Keratinocyte (primary cell): ENCODE data around the gene NUDT1. TPM values are rescaled to one million over a fixed set of nuclear protein-coding genes. Genes with fewer than 3 reads are reported as not detected.

Source experiments
- DNase-seq: peaks from one replicate; pipeline ENCODE4 v3.0.0-alpha.2; 2011; ENCODE audit warnings: low read depth, missing footprints, low spot score
- FAIRE-seq: peaks from 2 replicates; lab custom pipeline; 2011; peaks lifted over from hg19 to GRCh38; lab: Jason Lieb, UNC
- H2AFZ ChIP-seq: 2 replicates; pipeline ENCODE4 v1.6.0; 2012; ENCODE audit warnings: low read length, control low read depth, inconsistent platforms; ENCODE audit not compliant: control insufficient read depth
- H3K27ac ChIP-seq: 2 replicates; pipeline ENCODE4 v1.5.1; 2011; ENCODE audit warnings: low read length; ENCODE audit not compliant: control insufficient read depth, insufficient read depth
- H3K27me3 ChIP-seq: 3 replicates; pipeline ENCODE4 v1.6.0; 2011; ENCODE audit warnings: low read length; ENCODE audit not compliant: control insufficient read depth, insufficient read depth; ENCODE audit errors: extremely low read depth
- H3K36me3 ChIP-seq, 2 experiments: 2 replicates in 1 of 2; 3 replicates in 1 of 2; pipeline ENCODE4 v1.5.1; 2011; ENCODE audit warnings: low read length in 2 of 2, mild to moderate bottlenecking in 1 of 2; ENCODE audit not compliant: control insufficient read depth in 2 of 2, insufficient read depth in 2 of 2; ENCODE audit errors: extremely low read depth in 1 of 2
- H3K4me1 ChIP-seq: 3 replicates; pipeline ENCODE4 v1.5.1; 2011; ENCODE audit warnings: low read length; ENCODE audit not compliant: control insufficient read depth, insufficient read depth; ENCODE audit errors: extremely low read depth
- H3K4me2 ChIP-seq: 3 replicates; pipeline ENCODE4 v1.6.0; 2011; ENCODE audit warnings: low read depth, low read length; ENCODE audit not compliant: control insufficient read depth, insufficient read depth; ENCODE audit errors: extremely low read depth
- H3K4me3 ChIP-seq, 3 experiments: fragments of 200-600 bp in 1 of 3; sonication (generic) in 1 of 3; 2 replicates in 2 of 3; 3 replicates in 1 of 3; pipeline ENCODE4 v1.5.1; 2011 to 2016; ENCODE audit warnings: low read length in 3 of 3, mild to moderate bottlenecking in 3 of 3, control low read depth in 2 of 3, inconsistent platforms in 1 of 3, low read depth in 1 of 3, mixed read lengths in 1 of 3, mixed run types in 1 of 3, moderate library complexity in 1 of 3; ENCODE audit not compliant: control insufficient read depth in 2 of 3, insufficient read depth in 2 of 3; ENCODE audit errors: extremely low read depth in 1 of 3
- H3K79me2 ChIP-seq: 2 replicates; pipeline ENCODE4 v1.6.0; 2012; ENCODE audit warnings: low read length; ENCODE audit not compliant: control insufficient read depth, insufficient read depth
- H3K9ac ChIP-seq: 3 replicates; pipeline ENCODE4 v1.6.0; 2011; ENCODE audit warnings: low read length; ENCODE audit not compliant: control insufficient read depth, insufficient read depth; ENCODE audit errors: extremely low read depth
- H3K9me1 ChIP-seq: 3 replicates; pipeline ENCODE4 v1.6.0; 2011; ENCODE audit warnings: low read length; ENCODE audit not compliant: control insufficient read depth, insufficient read depth; ENCODE audit errors: extremely low read depth
- H3K9me3 ChIP-seq: 2 replicates; pipeline ENCODE4 v1.5.1; 2012; ENCODE audit warnings: low read depth, low read length; ENCODE audit not compliant: control insufficient read depth
- H4K20me1 ChIP-seq: 3 replicates; pipeline ENCODE4 v1.6.0; 2011; ENCODE audit warnings: low read length; ENCODE audit not compliant: control insufficient read depth, insufficient read depth; ENCODE audit errors: extremely low read depth
- EZH2 ChIP-seq: IDR thresholded peaks from one replicate; pipeline ENCODE4 v1.6.1; 2012; ENCODE audit warnings: inconsistent platforms, mild to moderate bottlenecking, low read length, moderate library complexity
- dilution Hi-C: fragments of 300-500 bp; cut with MboI; formaldehyde crosslinking; loops from one replicate; pipeline ENCODE4 v1.7.0; 2020; ENCODE audit warnings: low sequenced_read_pairs; ENCODE audit not compliant: extremely low pct_ligation_motif_present
- polyA plus RNA-seq, 5 experiments: library from polyadenylated mRNA; depleted of rRNA in 3 of 5; stranded (reverse) in 3 of 5; stranded (forward) in 1 of 5; unstranded in 1 of 5; fragments of >200 nt; gene quantifications; 1 replicate in 1 of 5; 2 replicates in 3 of 5; 3 replicates in 1 of 5; pipeline versions ENCODE4 v1.2.1 to v1.2.3, GENCODE V29; 2011 to 2012; ENCODE audit warnings: missing spikeins in 2 of 5, low read depth in 1 of 5, low replicate concordance in 1 of 5
- TF ChIP-seq, protein P1 (sequence below), 3 experiments: IDR thresholded peaks in 1 of 3; conservative IDR thresholded peaks in 1 of 3; optimal IDR thresholded peaks in 1 of 3; 2 replicates in 2 of 3; 3 replicates in 1 of 3; pipeline versions ENCODE3 to v1.5.1; 2011; ENCODE audit warnings: low read length in 3 of 3, mild to moderate bottlenecking in 3 of 3, moderate library complexity in 2 of 3, control low read depth in 1 of 3, inconsistent platforms in 1 of 3; ENCODE audit not compliant: insufficient read depth in 2 of 3; ENCODE audit errors: extremely low read depth in 1 of 3

The NUDT1 gene
- polyA plus RNA-seq, 1 donor (not counting 4 experiments of a cell fraction or from before 2014, with no cell fraction given): 21.9 TPM

DNA sequence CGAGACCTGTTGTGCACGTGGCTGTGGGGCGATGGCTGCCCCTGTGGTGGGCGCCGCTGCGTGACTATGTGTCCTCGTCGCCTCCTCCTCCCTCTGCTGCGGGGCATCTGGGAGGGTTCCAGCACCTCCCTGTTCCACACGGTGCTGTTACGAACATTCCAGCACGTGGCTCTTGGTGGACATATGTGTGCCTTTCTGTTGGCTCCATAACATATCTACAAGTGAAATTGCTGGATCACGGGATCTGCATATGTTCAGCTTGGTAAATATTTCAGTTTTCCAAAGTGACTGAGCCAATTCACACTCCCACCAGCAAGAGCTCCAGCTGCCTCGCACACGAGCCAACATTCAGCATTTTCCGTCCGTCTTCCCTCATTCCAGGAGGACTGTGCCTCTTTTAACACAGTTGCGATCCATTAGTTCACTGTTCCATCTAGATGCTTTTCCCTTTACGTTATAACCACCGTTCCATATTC, 47.1 kb downstream of the NUDT1 start:
- H3K36me3 ChIP-seq: no peaks in the 10 kb centered on the region
- no peaks in the 10 kb centered on the region for H3K9me1 ChIP-seq
- no peaks in the 10 kb centered on the region for H3K79me2 ChIP-seq
- dilution Hi-C loops: no loop called here
- H3K4me2 ChIP-seq: no peak overlapping the region
- TF ChIP-seq, protein P1, sequence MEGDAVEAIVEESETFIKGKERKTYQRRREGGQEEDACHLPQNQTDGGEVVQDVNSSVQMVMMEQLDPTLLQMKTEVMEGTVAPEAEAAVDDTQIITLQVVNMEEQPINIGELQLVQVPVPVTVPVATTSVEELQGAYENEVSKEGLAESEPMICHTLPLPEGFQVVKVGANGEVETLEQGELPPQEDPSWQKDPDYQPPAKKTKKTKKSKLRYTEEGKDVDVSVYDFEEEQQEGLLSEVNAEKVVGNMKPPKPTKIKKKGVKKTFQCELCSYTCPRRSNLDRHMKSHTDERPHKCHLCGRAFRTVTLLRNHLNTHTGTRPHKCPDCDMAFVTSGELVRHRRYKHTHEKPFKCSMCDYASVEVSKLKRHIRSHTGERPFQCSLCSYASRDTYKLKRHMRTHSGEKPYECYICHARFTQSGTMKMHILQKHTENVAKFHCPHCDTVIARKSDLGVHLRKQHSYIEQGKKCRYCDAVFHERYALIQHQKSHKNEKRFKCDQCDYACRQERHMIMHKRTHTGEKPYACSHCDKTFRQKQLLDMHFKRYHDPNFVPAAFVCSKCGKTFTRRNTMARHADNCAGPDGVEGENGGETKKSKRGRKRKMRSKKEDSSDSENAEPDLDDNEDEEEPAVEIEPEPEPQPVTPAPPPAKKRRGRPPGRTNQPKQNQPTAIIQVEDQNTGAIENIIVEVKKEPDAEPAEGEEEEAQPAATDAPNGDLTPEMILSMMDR (optimal IDR thresholded peaks at IDR 0.05 in 1 of 3, IDR thresholded peaks at IDR 0.05 in 1 of 3, conservative IDR thresholded peaks at IDR 0.05 in 1 of 3; ENCODE audit: extremely low read depth in 1 of 3, insufficient read depth in 2 of 3, low read length in 3 of 3): no peak
- no peak for TF ChIP-seq EZH2
- no peak overlapping the region for H3K4me3 ChIP-seq
- H3K27me3 ChIP-seq: no peaks in the 10 kb centered on the region
- no peak overlapping the region for H2AFZ ChIP-seq
- FAIRE-seq: no peak
- no peaks in the 10 kb centered on the region for H3K9me3 ChIP-seq
- no peak for DNase-seq
- H4K20me1 ChIP-seq: no peaks in the 10 kb centered on the region
- H3K9ac ChIP-seq: no peak overlapping the region
- no peaks in the 10 kb centered on the region for H3K4me1 ChIP-seq
- no peak overlapping the region for H3K27ac ChIP-seq

DNA sequence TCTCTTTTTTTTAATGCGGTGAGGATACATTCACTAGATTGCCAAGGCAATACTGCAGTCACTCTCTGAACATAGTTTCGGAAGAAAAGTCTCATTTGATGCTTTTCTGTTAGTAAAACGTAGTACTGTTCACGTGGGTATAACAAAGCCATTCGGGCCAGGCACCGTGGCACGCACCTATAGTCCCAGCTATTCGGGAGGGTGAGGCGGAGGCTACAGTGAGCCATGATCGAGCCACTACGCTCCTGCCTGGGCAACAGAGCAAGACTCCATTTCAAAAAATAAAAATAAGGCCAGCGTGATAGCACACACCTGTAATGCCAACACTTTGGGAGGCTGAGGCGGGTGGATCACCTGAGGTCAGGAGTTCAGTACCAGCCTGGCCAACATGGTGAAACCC, 47.6 kb downstream of the NUDT1 start:
- H3K79me2 ChIP-seq: no peaks in the 10 kb centered on the region
- dilution Hi-C loops: no loop called here
- no peak for FAIRE-seq

More for the DNA sequence above, 47.6 kb downstream of the NUDT1 start:
- Histone ChIP-seq H3K4me1 (no peaks in the 10 kb centered on the region), H3K9me3 (no peaks in the 10 kb centered on the region), H3K27me3 (no peaks in the 10 kb centered on the region), H3K36me3 (no peaks in the 10 kb centered on the region), H3K27ac (no peak overlapping the region), H3K4me2 (no peak overlapping the region), H4K20me1 (no peaks in the 10 kb centered on the region), H3K9ac (no peak overlapping the region), H2AFZ (no peak overlapping the region), H3K4me3 (no peak overlapping the region), H3K9me1 (no peaks in the 10 kb centered on the region)
- DNase-seq: no peak
- TF ChIP-seq EZH2: no peak
- TF ChIP-seq, protein P1 (optimal IDR thresholded peaks at IDR 0.05 in 1 of 3, IDR thresholded peaks at IDR 0.05 in 1 of 3, conservative IDR thresholded peaks at IDR 0.05 in 1 of 3; ENCODE audit: extremely low read depth in 1 of 3, insufficient read depth in 2 of 3, low read length in 3 of 3): no peak
